Endodermal cell (in vitro differentiated cells): ENCODE results near the gene EPHA6. TPM values are rescaled to one million over a fixed set of nuclear protein-coding genes. Genes with fewer than 3 reads are reported as not detected.
A peak's percentile ranks its signal among the peaks of the same experiment; 100 is the strongest.

Source experiments
- DNase-seq: peaks from one replicate; pipeline ENCODE4 v3.0.0-alpha.2; 2017
- H3K27ac ChIP-seq: 2 replicates; pipeline ENCODE4 v1.5.1; 2013; ENCODE audit warnings: mild to moderate bottlenecking, low read depth, low read length, moderate library complexity
- H3K27me3 ChIP-seq: 2 replicates; pipeline ENCODE4 v1.6.1; 2013; ENCODE audit warnings: mild to moderate bottlenecking, low read length, moderate library complexity; ENCODE audit not compliant: insufficient read depth, control insufficient read depth, poor library complexity, severe bottlenecking
- H3K36me3 ChIP-seq: 2 replicates; pipeline ENCODE4 v1.7.0; 2013; ENCODE audit warnings: mild to moderate bottlenecking, low read length, moderate library complexity; ENCODE audit not compliant: control insufficient read depth, insufficient read depth
- H3K4me1 ChIP-seq: one replicate; pipeline ENCODE4 v1.7.0; 2013; ENCODE audit warnings: low read length; ENCODE audit not compliant: control insufficient read depth, insufficient read depth
- H3K4me3 ChIP-seq: 2 replicates; pipeline ENCODE4 v1.5.1; 2013; ENCODE audit warnings: mild to moderate bottlenecking, low read length, moderate library complexity
- H3K9ac ChIP-seq: 2 replicates; pipeline ENCODE4 v1.6.1; 2013; ENCODE audit warnings: mild to moderate bottlenecking, low read length, moderate library complexity; ENCODE audit not compliant: poor library complexity, severe bottlenecking; ENCODE audit errors: extremely low read depth
- H3K9me3 ChIP-seq: 2 replicates; pipeline ENCODE4 v1.6.1; 2013; ENCODE audit warnings: mild to moderate bottlenecking, low read length, moderate library complexity; ENCODE audit not compliant: control insufficient read depth
- H3K27ac Mint-ChIP-seq: 2 replicates; pipeline ENCODE4 v1.8.0; 2020; ENCODE audit warnings: mixed read lengths
- H3K27me3 Mint-ChIP-seq: 2 replicates; pipeline ENCODE4 v1.8.0; 2021; ENCODE audit warnings: mild to moderate bottlenecking, mixed read lengths; ENCODE audit not compliant: insufficient read depth
- H3K36me3 Mint-ChIP-seq: 2 replicates; pipeline ENCODE4 v1.8.0; 2020; ENCODE audit warnings: low read depth, mixed read lengths
- H3K4me1 Mint-ChIP-seq: 2 replicates; pipeline ENCODE4 v1.8.0; 2020; ENCODE audit warnings: mixed read lengths
- H3K4me3 Mint-ChIP-seq: 2 replicates; pipeline ENCODE4 v1.8.0; 2020; ENCODE audit warnings: mild to moderate bottlenecking, moderate library complexity, mixed read lengths
- H3K9me3 Mint-ChIP-seq: 2 replicates; pipeline ENCODE4 v1.8.0; 2020; ENCODE audit warnings: mild to moderate bottlenecking, mixed read lengths
- WGBS, 2 experiments: methylation state at CpG; one replicate each; pipeline versions ENCODE4 v1.1.5 to v1.1.7; 2013; ENCODE audit warnings: missing lambda C conversion rate in 2 of 2, mixed read lengths in 1 of 2; ENCODE audit not compliant: insufficient coverage in 1 of 2, insufficient read length in 1 of 2; 5-methylcytosine and 5-hydroxymethylcytosine counted together
- total RNA-seq, 2 donors: library from RNA; stranded (reverse); fragmentation: NEBNext Ultra II Directional in 1 of 2; extraction: Animal tissue kit (Norgen Biotek cat#: 25700) in 1 of 2; gene quantifications; 2 replicates in 1 of 2; 3 replicates in 1 of 2; pipeline ENCODE4 v1.2.1, GENCODE V29; 2021
- TF ChIP-seq, protein P1 (sequence below): fragments of 200-600 bp; sonication (generic); conservative IDR thresholded peaks from 2 replicates; pipeline ENCODE4 v1.5.0; 2021; ENCODE audit warnings: antibody characterized with exemption, mild to moderate bottlenecking

The EPHA6 gene
- total RNA-seq, 2 donors from 2014 or later, result 4.6 to 12.2 TPM

DNA sequence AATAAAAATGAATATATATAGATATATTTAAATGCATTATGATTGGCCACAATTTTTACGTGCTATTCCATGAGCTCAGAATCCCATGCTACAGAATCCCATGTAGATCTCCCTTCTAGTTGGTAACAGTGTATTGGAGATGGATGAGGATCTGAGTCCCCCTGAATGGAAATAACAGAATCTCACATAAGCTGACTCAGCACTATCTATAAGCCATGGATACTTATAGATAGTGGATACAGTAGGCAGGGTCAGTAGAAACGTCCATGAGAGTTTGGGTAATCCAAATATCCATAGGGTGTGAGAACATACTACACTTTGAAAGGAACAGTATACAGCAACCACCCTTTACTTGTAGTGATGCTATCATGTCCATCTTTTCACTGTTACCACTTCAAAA lies 375.4 kb downstream of the EPHA6 start:
- H3K4me1 ChIP-seq, result no peaks in the 10 kb centered on the region
- no peaks in the 10 kb centered on the region for H3K9me3 ChIP-seq
- H3K9ac ChIP-seq, result no peak overlapping the region
- no peak overlapping the region for H3K27ac Mint-ChIP-seq
- no peaks in the 10 kb centered on the region for H3K36me3 ChIP-seq
- H3K4me3 Mint-ChIP-seq, result no peak overlapping the region
- no peak for DNase-seq
- H3K9me3 Mint-ChIP-seq, result peaks cover 2% of the 10 kb centered on the region
- H3K36me3 Mint-ChIP-seq, result no peaks in the 10 kb centered on the region
- H3K27me3 Mint-ChIP-seq, result no peaks in the 10 kb centered on the region
- no peaks in the 10 kb centered on the region for H3K27me3 ChIP-seq
- H3K27ac ChIP-seq, result no peak overlapping the region
- TF ChIP-seq, protein P1, sequence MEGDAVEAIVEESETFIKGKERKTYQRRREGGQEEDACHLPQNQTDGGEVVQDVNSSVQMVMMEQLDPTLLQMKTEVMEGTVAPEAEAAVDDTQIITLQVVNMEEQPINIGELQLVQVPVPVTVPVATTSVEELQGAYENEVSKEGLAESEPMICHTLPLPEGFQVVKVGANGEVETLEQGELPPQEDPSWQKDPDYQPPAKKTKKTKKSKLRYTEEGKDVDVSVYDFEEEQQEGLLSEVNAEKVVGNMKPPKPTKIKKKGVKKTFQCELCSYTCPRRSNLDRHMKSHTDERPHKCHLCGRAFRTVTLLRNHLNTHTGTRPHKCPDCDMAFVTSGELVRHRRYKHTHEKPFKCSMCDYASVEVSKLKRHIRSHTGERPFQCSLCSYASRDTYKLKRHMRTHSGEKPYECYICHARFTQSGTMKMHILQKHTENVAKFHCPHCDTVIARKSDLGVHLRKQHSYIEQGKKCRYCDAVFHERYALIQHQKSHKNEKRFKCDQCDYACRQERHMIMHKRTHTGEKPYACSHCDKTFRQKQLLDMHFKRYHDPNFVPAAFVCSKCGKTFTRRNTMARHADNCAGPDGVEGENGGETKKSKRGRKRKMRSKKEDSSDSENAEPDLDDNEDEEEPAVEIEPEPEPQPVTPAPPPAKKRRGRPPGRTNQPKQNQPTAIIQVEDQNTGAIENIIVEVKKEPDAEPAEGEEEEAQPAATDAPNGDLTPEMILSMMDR, result no peak
- H3K4me3 ChIP-seq, result no peak overlapping the region
- WGBS, 2 experiments, result 75% methylated on average over 1 of the region's 2 CpGs; no CpG with 5 or more reads in 1 of the 2 experiments
- no peaks in the 10 kb centered on the region for H3K4me1 Mint-ChIP-seq

DNA sequence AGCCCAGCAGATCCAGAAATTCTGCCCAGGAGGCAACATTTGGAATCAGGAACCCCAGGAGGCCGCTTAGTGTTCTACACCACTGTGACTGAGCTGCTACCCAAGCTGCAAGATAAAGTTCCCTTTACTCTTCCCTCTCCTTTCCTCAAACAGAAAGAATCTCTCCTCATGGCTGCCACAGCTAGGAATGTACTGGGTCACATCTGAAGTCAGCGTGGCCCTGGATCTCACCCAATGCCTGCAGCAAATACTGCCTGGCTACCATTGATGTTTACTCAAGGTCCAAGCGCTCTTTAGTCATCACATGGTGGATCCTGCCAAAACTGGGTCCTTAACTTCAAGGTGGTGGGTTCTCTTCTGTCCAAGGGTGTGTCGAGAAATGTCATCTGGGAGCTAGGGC lies 382.7 kb downstream of the EPHA6 start:
- DNase-seq, result no peak
- 78 to 82% methylated on average over 3 to 4 of the region's 4 CpGs for WGBS, 2 experiments
- Histone ChIP-seq H3K4me1 (peaks cover 2% of the 10 kb centered on the region), H3K27me3 (no peaks in the 10 kb centered on the region), H3K4me3 (no peak overlapping the region), H3K27ac (no peak overlapping the region), H3K36me3 (no peaks in the 10 kb centered on the region), H3K9ac (no peak overlapping the region), H3K9me3 (no peaks in the 10 kb centered on the region)
- peaks cover 12% of the 10 kb centered on the region for H3K4me1 Mint-ChIP-seq
- no peak overlapping the region for H3K4me3 Mint-ChIP-seq
- H3K27me3 Mint-ChIP-seq, result no peaks in the 10 kb centered on the region
- TF ChIP-seq, protein P1, result no peak
- no peaks in the 10 kb centered on the region for H3K9me3 Mint-ChIP-seq
- H3K27ac Mint-ChIP-seq, result no peak overlapping the region
- no peaks in the 10 kb centered on the region for H3K36me3 Mint-ChIP-seq

DNA sequence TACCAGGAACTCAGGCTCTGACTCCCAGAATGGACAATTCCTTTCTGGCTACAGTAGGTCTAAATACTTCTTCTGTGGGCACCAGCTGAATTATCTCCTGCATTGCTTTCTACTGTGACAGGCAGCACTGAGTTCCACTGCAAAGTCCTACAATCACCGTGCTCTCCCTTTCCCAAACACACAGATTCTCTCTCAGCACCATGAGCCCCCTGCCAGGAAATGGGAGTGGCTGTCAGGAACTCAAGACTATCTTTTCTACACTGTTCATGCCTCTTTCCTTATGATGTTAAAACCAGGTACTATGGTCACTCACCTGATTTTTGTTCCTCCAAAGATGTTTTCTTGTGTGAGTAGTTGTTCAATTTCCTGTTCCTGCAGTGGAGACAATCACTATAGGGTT lies 383.4 kb downstream of the EPHA6 start:
- WGBS, 2 experiments, result 68% methylated on average over 1 of the region's 1 CpG; no CpG with 5 or more reads in 1 of the 2 experiments
- peaks cover 2% of the 10 kb centered on the region for H3K4me1 ChIP-seq
- H3K36me3 ChIP-seq, result no peaks in the 10 kb centered on the region
- no peaks in the 10 kb centered on the region for H3K36me3 Mint-ChIP-seq
- no peaks in the 10 kb centered on the region for H3K27me3 ChIP-seq
- H3K9ac ChIP-seq, result no peak overlapping the region
- TF ChIP-seq, protein P1, result no peak
- no peak overlapping the region for H3K27ac Mint-ChIP-seq
- H3K4me3 Mint-ChIP-seq, result no peak overlapping the region
- H3K4me1 Mint-ChIP-seq, result peaks cover 12% of the 10 kb centered on the region
- no peak overlapping the region for H3K27ac ChIP-seq
- H3K4me3 ChIP-seq, result no peak overlapping the region
- DNase-seq, result peak; percentile 62
- no peaks in the 10 kb centered on the region for H3K9me3 ChIP-seq
- no peaks in the 10 kb centered on the region for H3K27me3 Mint-ChIP-seq
- no peaks in the 10 kb centered on the region for H3K9me3 Mint-ChIP-seq
